ENCODE results near the gene CERS3.

DNA sequence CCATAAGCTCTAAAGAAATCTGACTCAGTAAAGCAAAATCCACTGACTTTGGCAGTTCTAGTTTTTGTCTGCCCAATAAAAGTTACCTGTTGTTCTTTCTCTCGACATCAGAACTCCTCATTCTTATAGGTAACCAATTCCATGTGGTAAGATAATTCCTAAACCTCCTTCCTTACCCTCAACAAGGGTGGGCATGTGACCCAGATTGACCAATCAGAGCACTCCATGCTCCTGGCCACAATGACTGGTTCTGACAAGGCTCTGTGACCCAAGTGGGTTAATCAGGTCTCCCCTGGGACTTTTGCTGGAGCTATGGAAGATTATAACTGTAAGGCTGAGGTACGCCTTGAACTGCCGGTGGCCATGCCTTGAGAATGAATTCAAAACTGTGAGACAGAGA, 41.5 kb upstream of the CERS3 start:
- no peak for TF ChIP-seq EZH2 (IDR thresholded peaks at IDR 0.05; ENCODE audit: borderline replicate concordance, low read depth, low read length, severe bottlenecking)
- TF ChIP-seq CTCF (IDR thresholded peaks at IDR 0.05; ENCODE audit: borderline replicate concordance, extremely low read depth, low read length, poor library complexity, severe bottlenecking): no peak

Data from DND-41 (cell line).